A673 (cell line): Measurements from ENCODE around the gene MMP1. TPM values are rescaled to one million over a fixed set of nuclear protein-coding genes. Genes with fewer than 3 reads are reported as not detected.

Source experiments
- total RNA-seq: library from RNA; stranded (reverse); gene quantifications from 2 replicates; pipeline ENCODE4 v1.2.3, GENCODE V29; 2021

MMP1 gene
- total RNA-seq, 1 experiment from 2014 or later, result 815 TPM

Other genes starting within 250 kb of the MMP1 start
- gene MMP20, start 172.8 kb downstream of the MMP1 start, total RNA-seq, result not detected in 2 replicates
- gene MMP27, start 92.4 kb downstream of the MMP1 start, total RNA-seq, result not detected in 2 replicates
- 0.21 and 0.33 TPM in 2 replicates for gene MMP8, start 73.2 kb downstream of the MMP1 start, total RNA-seq
- gene MMP10, start 17.5 kb downstream of the MMP1 start, total RNA-seq, result 4.0 TPM in 2 replicates
- gene MMP3, start 45.4 kb upstream of the MMP1 start, total RNA-seq, result 1.1 and 1.3 TPM in 2 replicates
- 0.19 TPM in 1 of 2 replicates, not detected in the other for gene MMP12, start 76.8 kb upstream of the MMP1 start, total RNA-seq
- not detected in 2 replicates for gene MMP13, start 157.6 kb upstream of the MMP1 start, total RNA-seq